Measurements from ENCODE around the gene FZD7.

The FZD7 gene

DNA sequence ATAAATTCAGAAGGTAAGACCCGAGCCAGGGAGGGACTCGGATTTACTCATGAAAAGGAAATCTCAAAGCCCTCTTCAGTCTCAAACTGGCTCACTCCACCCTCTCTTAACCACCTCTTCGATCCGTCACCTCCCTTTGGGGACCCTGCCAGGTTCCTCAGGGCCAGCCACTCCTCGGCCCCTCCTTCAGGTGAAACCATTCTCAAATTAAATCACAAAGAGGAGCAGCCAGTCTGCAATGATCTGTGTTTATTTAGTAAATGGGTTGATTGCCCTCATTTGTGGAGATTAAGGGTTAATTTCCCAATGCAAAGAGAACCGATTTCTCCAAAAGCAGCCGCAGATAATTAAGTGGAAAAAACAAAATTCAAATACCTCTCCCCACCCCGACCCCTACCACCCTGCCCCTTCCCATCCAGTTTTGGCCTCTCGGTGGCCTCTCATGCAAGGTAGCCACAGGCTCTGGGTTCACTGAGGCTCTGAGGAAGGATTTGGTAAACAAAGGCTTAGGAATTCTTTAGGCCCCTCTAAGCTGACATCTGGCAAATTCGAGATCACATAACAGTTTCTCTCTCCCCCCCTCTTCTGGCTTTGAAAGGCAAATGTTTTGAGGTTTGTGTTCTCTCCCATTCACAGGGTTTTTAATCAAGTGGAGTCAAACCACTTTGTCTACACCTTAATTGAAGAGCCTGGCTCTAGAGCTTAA lies 10.3 kb upstream of the FZD7 start:
- DNase-seq = no peak
- H3K4me1 Mint-ChIP-seq (ENCODE audit: low read depth) = no peaks in the 10 kb centered on the region
- no peaks in the 10 kb centered on the region for H3K9me3 Mint-ChIP-seq
- H3K27me3 Mint-ChIP-seq = peaks cover 12% of the 10 kb centered on the region
- no peak overlapping the region for H3K4me3 Mint-ChIP-seq
- no peak overlapping the region for H3K27ac Mint-ChIP-seq
- H3K36me3 Mint-ChIP-seq (ENCODE audit: low read depth) = no peaks in the 10 kb centered on the region

GRCh38 chr2:202023904-202024266 lies 9.8 kb upstream of the FZD7 start:
- Mint-ChIP-seq H3K27ac (no peak overlapping the region), H3K4me1 (ENCODE audit: low read depth) (no peaks in the 10 kb centered on the region), H3K27me3 (peaks cover 12% of the 10 kb centered on the region), H3K4me3 (no peak overlapping the region), H3K36me3 (ENCODE audit: low read depth) (no peaks in the 10 kb centered on the region), H3K9me3 (no peaks in the 10 kb centered on the region)
- DNase-seq = no peak

GRCh38 chr2:202024871-202025270 lies 8.8 kb upstream of the FZD7 start:
- DNase-seq = no peak
- no peaks in the 10 kb centered on the region for H3K4me1 Mint-ChIP-seq (ENCODE audit: low read depth)
- no peaks in the 10 kb centered on the region for H3K36me3 Mint-ChIP-seq (ENCODE audit: low read depth)
- H3K27me3 Mint-ChIP-seq = peaks cover 12% of the 10 kb centered on the region
- H3K27ac Mint-ChIP-seq = no peak overlapping the region
- no peaks in the 10 kb centered on the region for H3K9me3 Mint-ChIP-seq
- H3K4me3 Mint-ChIP-seq = no peak overlapping the region

DNA sequence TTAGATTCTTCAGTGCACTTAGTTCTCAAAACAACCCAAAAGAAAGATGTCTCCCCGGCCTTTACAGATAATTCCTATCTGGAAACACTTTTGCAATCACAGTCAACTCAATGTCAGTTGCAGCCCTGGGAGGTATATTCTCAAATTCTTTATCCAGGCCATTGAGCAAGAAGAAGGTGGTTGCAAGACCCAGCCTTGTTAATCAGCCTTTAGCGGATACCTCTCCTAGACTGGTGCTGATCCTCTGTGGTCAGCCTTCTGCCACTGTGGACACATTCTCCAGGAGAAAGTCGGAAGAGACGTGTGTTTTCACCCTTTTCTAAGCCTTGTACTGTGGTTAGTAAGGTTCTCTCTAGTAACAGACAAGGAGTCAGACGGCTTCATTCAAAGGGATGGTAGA lies 7.8 kb upstream of the FZD7 start:
- Mint-ChIP-seq H3K4me1 (ENCODE audit: low read depth) (no peaks in the 10 kb centered on the region), H3K27me3 (peaks cover 8% of the 10 kb centered on the region), H3K9me3 (no peaks in the 10 kb centered on the region)

GRCh38 chr2:202026507-202026906 lies 7.1 kb upstream of the FZD7 start:
- Mint-ChIP-seq H3K4me1 (ENCODE audit: low read depth) (no peaks in the 10 kb centered on the region), H3K27me3 (peaks cover 12% of the 10 kb centered on the region), H3K9me3 (no peaks in the 10 kb centered on the region)

More for the DNA sequence above, 7.8 kb upstream of the FZD7 start:
- DNase-seq = no peak
- H3K36me3 Mint-ChIP-seq (ENCODE audit: low read depth) = no peaks in the 10 kb centered on the region
- no peak overlapping the region for H3K27ac Mint-ChIP-seq
- H3K4me3 Mint-ChIP-seq = no peak overlapping the region

GRCh38 chr2:202030691-202031090 lies 3.0 kb upstream of the FZD7 start:
- DNase-seq = no peak
- Mint-ChIP-seq H3K4me1 (ENCODE audit: low read depth) (peaks cover 15% of the 10 kb centered on the region), H3K4me3 (no peak overlapping the region), H3K27me3 (peaks cover 20% of the 10 kb centered on the region), H3K36me3 (ENCODE audit: low read depth) (no peaks in the 10 kb centered on the region), H3K27ac (no peak overlapping the region), H3K9me3 (no peaks in the 10 kb centered on the region)

More at GRCh38 chr2:202026507-202026906, 7.1 kb upstream of the FZD7 start:
- Mint-ChIP-seq H3K27ac (no peak overlapping the region), H3K4me3 (no peak overlapping the region), H3K36me3 (ENCODE audit: low read depth) (no peaks in the 10 kb centered on the region)
- DNase-seq = no peak

GRCh38 chr2:202031246-202031951 lies 2.3 kb upstream of the FZD7 start:
- H3K27me3 Mint-ChIP-seq = peaks cover 17% of the 10 kb centered on the region
- no peaks in the 10 kb centered on the region for H3K36me3 Mint-ChIP-seq (ENCODE audit: low read depth)
- no peak for DNase-seq
- H3K27ac Mint-ChIP-seq = no peak overlapping the region
- no peaks in the 10 kb centered on the region for H3K9me3 Mint-ChIP-seq
- H3K4me1 Mint-ChIP-seq (ENCODE audit: low read depth) = peaks cover 15% of the 10 kb centered on the region
- H3K4me3 Mint-ChIP-seq = no peak overlapping the region

- peak overlapping the region; percentile 64 for H3K27ac Mint-ChIP-seq
- no peak for DNase-seq
- no peaks in the 10 kb centered on the region for H3K9me3 Mint-ChIP-seq
- peaks cover 20% of the 10 kb centered on the region for H3K27me3 Mint-ChIP-seq
- no peaks in the 10 kb centered on the region for H3K36me3 Mint-ChIP-seq (ENCODE audit: low read depth)
- peak overlapping the region; percentile 79 for H3K4me3 Mint-ChIP-seq
- H3K4me1 Mint-ChIP-seq (ENCODE audit: low read depth) = peaks cover 15% of the 10 kb centered on the region
Measured at GRCh38 chr2:202032846-202033316, 774 bp upstream of the FZD7 start.

- peak overlapping the region; percentile 77 for H3K4me3 Mint-ChIP-seq
- peak; percentile 64 for DNase-seq
- peaks cover 18% of the 10 kb centered on the region for H3K4me1 Mint-ChIP-seq (ENCODE audit: low read depth)
- peak overlapping the region; percentile 50 for H3K27ac Mint-ChIP-seq
- H3K27me3 Mint-ChIP-seq = peaks cover 34% of the 10 kb centered on the region
- H3K9me3 Mint-ChIP-seq = no peaks in the 10 kb centered on the region
- H3K36me3 Mint-ChIP-seq (ENCODE audit: low read depth) = no peaks in the 10 kb centered on the region
Measured at GRCh38 chr2:202034249-202035088, 814 bp downstream of the FZD7 start.

DNA sequence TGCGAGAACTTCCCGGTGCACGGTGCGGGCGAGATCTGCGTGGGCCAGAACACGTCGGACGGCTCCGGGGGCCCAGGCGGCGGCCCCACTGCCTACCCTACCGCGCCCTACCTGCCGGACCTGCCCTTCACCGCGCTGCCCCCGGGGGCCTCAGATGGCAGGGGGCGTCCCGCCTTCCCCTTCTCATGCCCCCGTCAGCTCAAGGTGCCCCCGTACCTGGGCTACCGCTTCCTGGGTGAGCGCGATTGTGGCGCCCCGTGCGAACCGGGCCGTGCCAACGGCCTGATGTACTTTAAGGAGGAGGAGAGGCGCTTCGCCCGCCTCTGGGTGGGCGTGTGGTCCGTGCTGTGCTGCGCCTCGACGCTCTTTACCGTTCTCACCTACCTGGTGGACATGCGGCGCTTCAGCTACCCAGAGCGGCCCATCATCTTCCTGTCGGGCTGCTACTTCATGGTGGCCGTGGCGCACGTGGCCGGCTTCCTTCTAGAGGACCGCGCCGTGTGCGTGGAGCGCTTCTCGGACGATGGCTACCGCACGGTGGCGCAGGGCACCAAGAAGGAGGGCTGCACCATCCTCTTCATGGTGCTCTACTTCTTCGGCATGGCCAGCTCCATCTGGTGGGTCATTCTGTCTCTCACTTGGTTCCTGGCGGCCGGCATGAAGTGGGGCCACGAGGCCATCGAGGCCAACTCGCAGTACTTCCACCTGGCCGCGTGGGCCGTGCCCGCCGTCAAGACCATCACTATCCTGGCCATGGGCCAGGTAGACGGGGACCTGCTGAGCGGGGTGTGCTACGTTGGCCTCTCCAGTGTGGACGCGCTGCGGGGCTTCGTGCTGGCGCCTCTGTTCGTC lies 1.7 kb downstream of the FZD7 start:
- peak overlapping the region; percentile 77 for H3K4me3 Mint-ChIP-seq

GRCh38 chr2:202035941-202036372 lies 2.3 kb downstream of the FZD7 start:
- Mint-ChIP-seq H3K27me3 (peaks cover 49% of the 10 kb centered on the region), H3K4me3 (no peak overlapping the region)

More for the DNA sequence above, 1.7 kb downstream of the FZD7 start:
- H3K27ac Mint-ChIP-seq = no peak overlapping the region
- peaks cover 19% of the 10 kb centered on the region for H3K4me1 Mint-ChIP-seq (ENCODE audit: low read depth)
- peak; percentile 46 for DNase-seq
- peaks cover 43% of the 10 kb centered on the region for H3K27me3 Mint-ChIP-seq
- H3K9me3 Mint-ChIP-seq = no peaks in the 10 kb centered on the region
- H3K36me3 Mint-ChIP-seq (ENCODE audit: low read depth) = no peaks in the 10 kb centered on the region

GRCh38 chr2:202036601-202037037 lies 3.0 kb downstream of the FZD7 start:
- Mint-ChIP-seq H3K27ac (no peak overlapping the region), H3K4me1 (ENCODE audit: low read depth) (peaks cover 19% of the 10 kb centered on the region), H3K36me3 (ENCODE audit: low read depth) (no peaks in the 10 kb centered on the region), H3K4me3 (no peak overlapping the region), H3K9me3 (no peaks in the 10 kb centered on the region), H3K27me3 (peaks cover 51% of the 10 kb centered on the region)
- DNase-seq = no peak

More at GRCh38 chr2:202035941-202036372, 2.3 kb downstream of the FZD7 start:
- peaks cover 19% of the 10 kb centered on the region for H3K4me1 Mint-ChIP-seq (ENCODE audit: low read depth)
- H3K27ac Mint-ChIP-seq = no peak overlapping the region
- H3K9me3 Mint-ChIP-seq = no peaks in the 10 kb centered on the region
- no peaks in the 10 kb centered on the region for H3K36me3 Mint-ChIP-seq (ENCODE audit: low read depth)
- no peak for DNase-seq

GRCh38 chr2:202037086-202037485 lies 3.4 kb downstream of the FZD7 start:
- no peak overlapping the region for H3K27ac Mint-ChIP-seq
- H3K4me1 Mint-ChIP-seq (ENCODE audit: low read depth) = peaks cover 17% of the 10 kb centered on the region
- DNase-seq = no peak
- H3K9me3 Mint-ChIP-seq = no peaks in the 10 kb centered on the region
- peaks cover 52% of the 10 kb centered on the region for H3K27me3 Mint-ChIP-seq
- no peak overlapping the region for H3K4me3 Mint-ChIP-seq
- no peaks in the 10 kb centered on the region for H3K36me3 Mint-ChIP-seq (ENCODE audit: low read depth)

All from activated T-cell treated with anti-CD3 and anti-CD28 coated beads, Interleukin-2, amount 50 U/mL, for 24 hours (primary cell).